Measurements from ENCODE around the gene NEGR1. TPM values are rescaled to one million over a fixed set of nuclear protein-coding genes. Genes with fewer than 3 reads are reported as not detected.
A peak's percentile ranks its signal among the peaks of the same experiment; 100 is the strongest.

The NEGR1 gene
- total and polyA plus RNA-seq, 2 experiments from 2014 or later = 0.57 to 0.94 TPM

DNA sequence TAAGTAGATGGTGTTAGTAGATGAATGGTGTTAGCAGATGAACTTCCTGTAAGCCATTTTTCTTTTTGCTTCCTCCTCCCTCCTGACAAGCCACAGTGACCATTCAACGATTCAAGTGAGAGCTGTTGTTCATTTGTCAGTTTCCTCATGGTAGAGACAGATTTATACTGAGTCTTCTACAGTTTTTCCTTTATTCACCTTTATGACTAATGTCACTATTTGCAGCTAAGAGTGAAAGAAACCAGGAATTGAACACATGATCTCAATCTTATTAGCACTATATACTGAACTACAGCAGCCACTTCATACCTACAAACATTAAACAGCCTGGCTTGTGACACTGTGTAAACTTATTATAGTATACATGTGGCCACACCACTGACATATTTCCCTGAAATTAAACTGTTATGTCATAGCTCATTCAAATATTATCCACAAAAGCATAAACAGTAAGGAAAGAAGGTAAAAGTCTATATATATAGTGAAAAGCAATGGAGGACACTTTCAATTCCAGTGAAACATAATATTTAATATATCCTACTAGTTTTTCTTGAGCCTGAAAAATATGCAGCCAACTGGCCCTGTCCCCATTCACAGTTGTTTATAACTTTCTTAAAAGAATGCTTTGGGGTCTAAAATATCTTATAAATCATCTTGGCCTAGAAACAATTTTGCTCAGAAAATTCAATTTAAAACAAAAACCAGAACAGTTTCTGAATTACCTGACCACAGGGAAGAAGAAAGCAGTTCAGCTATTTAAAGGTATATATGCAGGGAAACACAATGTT lies 634.6 kb downstream of the NEGR1 start:
- Mint-ChIP-seq H3K27me3 (ENCODE audit: insufficient read depth, low read depth, poor library complexity) (no peaks in the 10 kb centered on the region), H3K27ac (peak overlapping the region; percentile 49; the same call in 1 of the 2 replicates), H3K4me1 (no peaks in the 10 kb centered on the region), H3K9me3 (no peaks in the 10 kb centered on the region; the same call in 2 of the 3 replicates), H3K36me3 (ENCODE audit: low read depth) (no peaks in the 10 kb centered on the region), H3K4me3 (no peak overlapping the region)
- DNase-seq (ENCODE audit: low spot score) (no peak), ATAC-seq (no peak)
- Histone ChIP-seq H3K27ac (ENCODE audit: low read depth) (no peak overlapping the region), H3K4me1 (ENCODE audit: insufficient read depth) (no peaks in the 10 kb centered on the region), H4K20me1 (replicated peaks; ENCODE audit: insufficient read depth) (no peaks in the 10 kb centered on the region), H2AFZ (no peak overlapping the region), H3K79me2 (replicated peaks; ENCODE audit: insufficient read depth) (no peaks in the 10 kb centered on the region), H3K27me3 (ENCODE audit: insufficient read depth) (no peaks in the 10 kb centered on the region), H3F3A (replicated peaks; ENCODE audit: low read depth) (no peaks in the 10 kb centered on the region), H3K36me3 (ENCODE audit: insufficient read depth) (no peaks in the 10 kb centered on the region), H3K4me3 (no peak overlapping the region), H3K4me2 (no peak overlapping the region), H3K9me2 (ENCODE audit: insufficient read depth) (no peaks in the 10 kb centered on the region)
- TF ChIP-seq ZNF331 (CRISPR knock-in tag; IDR thresholded peaks at IDR 0.05; ENCODE audit: low read depth) (no peak), NANOG (IDR thresholded peaks at IDR 0.05; ENCODE audit: borderline replicate concordance) (no peak), ZNF114 (CRISPR knock-in tag; IDR thresholded peaks at IDR 0.05) (no peak)

DNA sequence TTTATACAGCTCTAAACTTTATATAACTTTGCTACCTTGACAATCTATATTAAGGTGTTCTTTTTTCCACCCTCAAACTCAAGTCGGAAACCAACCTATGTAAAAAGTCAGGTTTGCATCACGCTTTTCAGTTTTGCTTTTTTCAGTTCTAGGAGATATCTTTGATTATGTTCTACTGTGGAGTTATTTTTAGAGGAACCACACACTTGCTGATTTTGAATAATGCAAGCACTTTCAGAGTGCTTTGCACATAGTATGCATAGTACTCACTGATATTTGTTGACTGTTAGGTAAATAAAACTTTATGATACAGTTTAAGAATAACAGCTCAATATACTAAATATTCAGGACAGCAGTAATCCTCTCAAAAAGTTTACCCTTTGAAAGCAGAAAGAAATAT lies 637.3 kb downstream of the NEGR1 start:
- Histone ChIP-seq H3K9me2 (ENCODE audit: insufficient read depth) (no peaks in the 10 kb centered on the region), H3K4me3 (no peak overlapping the region), H3K4me1 (ENCODE audit: insufficient read depth) (no peaks in the 10 kb centered on the region), H2AFZ (no peak overlapping the region), H3K79me2 (replicated peaks; ENCODE audit: insufficient read depth) (no peaks in the 10 kb centered on the region), H3K36me3 (ENCODE audit: insufficient read depth) (no peaks in the 10 kb centered on the region), H3K27me3 (ENCODE audit: insufficient read depth) (no peaks in the 10 kb centered on the region), H3K27ac (ENCODE audit: low read depth) (no peak overlapping the region), H3F3A (replicated peaks; ENCODE audit: low read depth) (no peaks in the 10 kb centered on the region), H3K4me2 (no peak overlapping the region), H4K20me1 (replicated peaks; ENCODE audit: insufficient read depth) (no peaks in the 10 kb centered on the region)
- no peak overlapping the region for H3K27ac Mint-ChIP-seq
- TF ChIP-seq, protein P1, sequence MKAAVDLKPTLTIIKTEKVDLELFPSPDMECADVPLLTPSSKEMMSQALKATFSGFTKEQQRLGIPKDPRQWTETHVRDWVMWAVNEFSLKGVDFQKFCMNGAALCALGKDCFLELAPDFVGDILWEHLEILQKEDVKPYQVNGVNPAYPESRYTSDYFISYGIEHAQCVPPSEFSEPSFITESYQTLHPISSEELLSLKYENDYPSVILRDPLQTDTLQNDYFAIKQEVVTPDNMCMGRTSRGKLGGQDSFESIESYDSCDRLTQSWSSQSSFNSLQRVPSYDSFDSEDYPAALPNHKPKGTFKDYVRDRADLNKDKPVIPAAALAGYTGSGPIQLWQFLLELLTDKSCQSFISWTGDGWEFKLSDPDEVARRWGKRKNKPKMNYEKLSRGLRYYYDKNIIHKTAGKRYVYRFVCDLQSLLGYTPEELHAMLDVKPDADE (IDR thresholded peaks at IDR 0.05) = no peak
- TF ChIP-seq, protein P2, sequence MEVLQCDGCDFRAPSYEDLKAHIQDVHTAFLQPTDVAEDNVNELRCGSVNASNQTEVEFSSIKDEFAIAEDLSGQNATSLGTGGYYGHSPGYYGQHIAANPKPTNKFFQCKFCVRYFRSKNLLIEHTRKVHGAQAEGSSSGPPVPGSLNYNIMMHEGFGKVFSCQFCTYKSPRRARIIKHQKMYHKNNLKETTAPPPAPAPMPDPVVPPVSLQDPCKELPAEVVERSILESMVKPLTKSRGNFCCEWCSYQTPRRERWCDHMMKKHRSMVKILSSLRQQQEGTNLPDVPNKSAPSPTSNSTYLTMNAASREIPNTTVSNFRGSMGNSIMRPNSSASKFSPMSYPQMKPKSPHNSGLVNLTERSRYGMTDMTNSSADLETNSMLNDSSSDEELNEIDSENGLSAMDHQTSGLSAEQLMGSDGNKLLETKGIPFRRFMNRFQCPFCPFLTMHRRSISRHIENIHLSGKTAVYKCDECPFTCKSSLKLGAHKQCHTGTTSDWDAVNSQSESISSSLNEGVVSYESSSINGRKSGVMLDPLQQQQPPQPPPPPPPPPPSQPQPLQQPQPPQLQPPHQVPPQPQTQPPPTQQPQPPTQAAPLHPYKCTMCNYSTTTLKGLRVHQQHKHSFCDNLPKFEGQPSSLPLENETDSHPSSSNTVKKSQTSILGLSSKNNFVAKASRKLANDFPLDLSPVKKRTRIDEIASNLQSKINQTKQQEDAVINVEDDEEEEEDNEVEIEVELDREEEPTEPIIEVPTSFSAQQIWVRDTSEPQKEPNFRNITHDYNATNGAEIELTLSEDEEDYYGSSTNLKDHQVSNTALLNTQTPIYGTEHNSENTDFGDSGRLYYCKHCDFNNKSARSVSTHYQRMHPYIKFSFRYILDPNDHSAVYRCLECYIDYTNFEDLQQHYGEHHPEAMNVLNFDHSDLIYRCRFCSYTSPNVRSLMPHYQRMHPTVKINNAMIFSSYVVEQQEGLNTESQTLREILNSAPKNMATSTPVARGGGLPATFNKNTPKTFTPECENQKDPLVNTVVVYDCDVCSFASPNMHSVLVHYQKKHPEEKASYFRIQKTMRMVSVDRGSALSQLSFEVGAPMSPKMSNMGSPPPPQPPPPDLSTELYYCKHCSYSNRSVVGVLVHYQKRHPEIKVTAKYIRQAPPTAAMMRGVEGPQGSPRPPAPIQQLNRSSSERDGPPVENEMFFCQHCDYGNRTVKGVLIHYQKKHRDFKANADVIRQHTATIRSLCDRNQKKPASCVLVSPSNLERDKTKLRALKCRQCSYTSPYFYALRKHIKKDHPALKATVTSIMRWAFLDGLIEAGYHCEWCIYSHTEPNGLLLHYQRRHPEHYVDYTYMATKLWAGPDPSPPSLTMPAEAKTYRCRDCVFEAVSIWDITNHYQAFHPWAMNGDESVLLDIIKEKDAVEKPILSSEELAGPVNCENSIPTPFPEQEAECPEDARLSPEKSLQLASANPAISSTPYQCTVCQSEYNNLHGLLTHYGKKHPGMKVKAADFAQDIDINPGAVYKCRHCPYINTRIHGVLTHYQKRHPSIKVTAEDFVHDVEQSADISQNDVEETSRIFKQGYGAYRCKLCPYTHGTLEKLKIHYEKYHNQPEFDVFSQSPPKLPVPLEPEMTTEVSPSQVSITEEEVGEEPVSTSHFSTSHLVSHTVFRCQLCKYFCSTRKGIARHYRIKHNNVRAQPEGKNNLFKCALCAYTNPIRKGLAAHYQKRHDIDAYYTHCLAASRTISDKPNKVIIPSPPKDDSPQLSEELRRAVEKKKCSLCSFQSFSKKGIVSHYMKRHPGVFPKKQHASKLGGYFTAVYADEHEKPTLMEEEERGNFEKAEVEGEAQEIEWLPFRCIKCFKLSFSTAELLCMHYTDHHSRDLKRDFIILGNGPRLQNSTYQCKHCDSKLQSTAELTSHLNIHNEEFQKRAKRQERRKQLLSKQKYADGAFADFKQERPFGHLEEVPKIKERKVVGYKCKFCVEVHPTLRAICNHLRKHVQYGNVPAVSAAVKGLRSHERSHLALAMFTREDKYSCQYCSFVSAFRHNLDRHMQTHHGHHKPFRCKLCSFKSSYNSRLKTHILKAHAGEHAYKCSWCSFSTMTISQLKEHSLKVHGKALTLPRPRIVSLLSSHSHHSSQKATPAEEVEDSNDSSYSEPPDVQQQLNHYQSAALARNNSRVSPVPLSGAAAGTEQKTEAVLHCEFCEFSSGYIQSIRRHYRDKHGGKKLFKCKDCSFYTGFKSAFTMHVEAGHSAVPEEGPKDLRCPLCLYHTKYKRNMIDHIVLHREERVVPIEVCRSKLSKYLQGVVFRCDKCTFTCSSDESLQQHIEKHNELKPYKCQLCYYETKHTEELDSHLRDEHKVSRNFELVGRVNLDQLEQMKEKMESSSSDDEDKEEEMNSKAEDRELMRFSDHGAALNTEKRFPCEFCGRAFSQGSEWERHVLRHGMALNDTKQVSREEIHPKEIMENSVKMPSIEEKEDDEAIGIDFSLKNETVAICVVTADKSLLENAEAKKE (CRISPR knock-in tag; IDR thresholded peaks at IDR 0.05) = no peak
- TF ChIP-seq NANOG (IDR thresholded peaks at IDR 0.05; ENCODE audit: borderline replicate concordance) = no peak
- no peak for TF ChIP-seq JUNB (IDR thresholded peaks at IDR 0.05; ENCODE audit: unreplicated experiment)
- TF ChIP-seq CREB1 (CRISPR knock-in tag; IDR thresholded peaks at IDR 0.05; ENCODE audit: low read depth) = no peak
- TF ChIP-seq EZH2phosphoT487 (IDR thresholded peaks at IDR 0.05; ENCODE audit: unreplicated experiment) = no peak
- TF ChIP-seq ZNF114 (CRISPR knock-in tag; IDR thresholded peaks at IDR 0.05) = no peak
- no peak for TF ChIP-seq ZNF331 (CRISPR knock-in tag; IDR thresholded peaks at IDR 0.05; ENCODE audit: low read depth)
- H3K27me3 Mint-ChIP-seq (ENCODE audit: insufficient read depth, low read depth, poor library complexity) = no peaks in the 10 kb centered on the region
- no peaks in the 10 kb centered on the region for H3K4me1 Mint-ChIP-seq
- no peak for DNase-seq (ENCODE audit: low spot score)
- no peak for ATAC-seq
- H3K4me3 Mint-ChIP-seq = no peak overlapping the region
- H3K9me3 Mint-ChIP-seq = no peaks in the 10 kb centered on the region
- no peaks in the 10 kb centered on the region for H3K36me3 Mint-ChIP-seq (ENCODE audit: low read depth)

Measured in GM23338 (cell line).